ENCODE data around the gene LRRN2.

The LRRN2 gene

GRCh38 chr1:204662530-204662929, 23.0 kb downstream of the LRRN2 start:
- no peak for DNase-seq (ENCODE audit: low read depth)

GRCh38 chr1:204660509-204660908, 25.0 kb downstream of the LRRN2 start:
- no peak for DNase-seq (ENCODE audit: low read depth)

GRCh38 chr1:204659056-204659455, 26.5 kb downstream of the LRRN2 start:
- no peak for DNase-seq (ENCODE audit: low read depth)

- DNase-seq (ENCODE audit: low read depth), result no peak
These were observed 27.2 kb downstream of the LRRN2 start for GRCh38 chr1:204658295-204658694.

- no peak for DNase-seq (ENCODE audit: low read depth)
These were observed 31.8 kb downstream of the LRRN2 start for GRCh38 chr1:204653590-204654340.

- DNase-seq (ENCODE audit: low read depth), result no peak
These were observed 33.0 kb downstream of the LRRN2 start for GRCh38 chr1:204652497-204652896.

GRCh38 chr1:204651843-204652421, 33.6 kb downstream of the LRRN2 start:
- no peak for DNase-seq (ENCODE audit: low read depth)

GRCh38 chr1:204650911-204651570, 34.5 kb downstream of the LRRN2 start:
- DNase-seq (ENCODE audit: low read depth), result no peak

GRCh38 chr1:204649721-204650521, 35.6 kb downstream of the LRRN2 start:
- DNase-seq (ENCODE audit: low read depth), result no peak

- no peak for DNase-seq (ENCODE audit: low read depth)
These were observed 37.0 kb downstream of the LRRN2 start for GRCh38 chr1:204648576-204648975.

- DNase-seq (ENCODE audit: low read depth), result no peak
These were observed 37.8 kb downstream of the LRRN2 start for GRCh38 chr1:204647805-204648153.

GRCh38 chr1:204647114-204647804, 38.3 kb downstream of the LRRN2 start:
- DNase-seq (ENCODE audit: low read depth), result no peak

- DNase-seq (ENCODE audit: low read depth), result no peak
These were observed 39.9 kb downstream of the LRRN2 start for GRCh38 chr1:204645666-204646065.

- DNase-seq (ENCODE audit: low read depth), result no peak
These were observed 40.3 kb downstream of the LRRN2 start for GRCh38 chr1:204645251-204645650.

- DNase-seq (ENCODE audit: low read depth), result no peak
These were observed 42.0 kb downstream of the LRRN2 start for GRCh38 chr1:204643503-204643902.

GRCh38 chr1:204641936-204642335, 43.6 kb downstream of the LRRN2 start:
- DNase-seq (ENCODE audit: low read depth), result no peak

GRCh38 chr1:204641455-204641854, 44.1 kb downstream of the LRRN2 start:
- no peak for DNase-seq (ENCODE audit: low read depth)

GRCh38 chr1:204640578-204640977, 45.0 kb downstream of the LRRN2 start:
- DNase-seq (ENCODE audit: low read depth), result no peak

GRCh38 chr1:204634260-204634910, 51.2 kb downstream of the LRRN2 start:
- DNase-seq (ENCODE audit: low read depth), result no peak

GRCh38 chr1:204633665-204634064, 51.9 kb downstream of the LRRN2 start:
- no peak for DNase-seq (ENCODE audit: low read depth)

GRCh38 chr1:204630132-204630905, 55.2 kb downstream of the LRRN2 start:
- no peak for DNase-seq (ENCODE audit: low read depth)

Measured in GM04503 (cell line).